GM23338 (cell line): Measurements from ENCODE around the gene MAPK9. TPM values are rescaled to one million over a fixed set of nuclear protein-coding genes. Genes with fewer than 3 reads are reported as not detected.

Experiments
- ATAC-seq: fragments of 200-7000 bp; cut with Tn5 transposase; 3 replicates; pipeline ENCODE4 v1.9.1; 2020
- DNase-seq: peaks from one replicate; pipeline ENCODE4 v3.0.0-alpha.2; 2015; ENCODE audit warnings: low spot score
- H2AFZ ChIP-seq: fragments of 200-600 bp; sonication (generic); 2 replicates; pipeline ENCODE4 v1.8.0; 2016; ENCODE audit warnings: antibody characterized with exemption, mild to moderate bottlenecking, moderate library complexity
- H3F3A ChIP-seq: fragments of 200-600 bp; sonication (generic); replicated peaks from 2 replicates; pipeline ENCODE4 v1.8.0; 2017; ENCODE audit warnings: antibody characterized with exemption, mixed run types, low read depth
- H3K27ac ChIP-seq: fragments of 200-600 bp; sonication (generic); 2 replicates; pipeline ENCODE4 v1.6.1; 2016; ENCODE audit warnings: low read depth
- H3K27me3 ChIP-seq: fragments of 200-600 bp; sonication (generic); 2 replicates; pipeline ENCODE4 v1.8.0; 2016; ENCODE audit warnings: mild to moderate bottlenecking, mixed run types, moderate library complexity; ENCODE audit not compliant: insufficient read depth
- H3K36me3 ChIP-seq: fragments of 200-600 bp; sonication (generic); 2 replicates; pipeline ENCODE4 v1.8.0; 2016; ENCODE audit warnings: mild to moderate bottlenecking; ENCODE audit not compliant: insufficient read depth
- H3K4me1 ChIP-seq: fragments of 200-600 bp; sonication (generic); 2 replicates; pipeline ENCODE4 v1.8.0; 2016; ENCODE audit warnings: mild to moderate bottlenecking, moderate library complexity; ENCODE audit not compliant: insufficient read depth
- H3K4me2 ChIP-seq: fragments of 200-600 bp; sonication (generic); 2 replicates; pipeline ENCODE4 v1.7.1; 2017; ENCODE audit warnings: mixed run types
- H3K4me3 ChIP-seq: fragments of 200-600 bp; sonication (generic); 2 replicates; pipeline ENCODE4 v1.6.1; 2016; ENCODE audit warnings: mixed run types
- H3K79me2 ChIP-seq: fragments of 200-600 bp; sonication (generic); replicated peaks from 2 replicates; pipeline ENCODE4 v1.8.0; 2017; ENCODE audit warnings: mild to moderate bottlenecking; ENCODE audit not compliant: insufficient read depth
- H3K9me2 ChIP-seq: fragments of 200-600 bp; sonication (generic); 2 replicates; pipeline ENCODE4 v1.8.0; 2017; ENCODE audit not compliant: insufficient read depth
- H4K20me1 ChIP-seq: fragments of 200-600 bp; sonication (generic); replicated peaks from 2 replicates; pipeline ENCODE4 v1.8.0; 2017; ENCODE audit warnings: mild to moderate bottlenecking; ENCODE audit not compliant: insufficient read depth
- H3K27ac Mint-ChIP-seq: 2 replicates; pipeline ENCODE4 v1.8.0; 2020; ENCODE audit warnings: inconsistent platforms, mild to moderate bottlenecking, moderate library complexity, mixed read lengths
- H3K27me3 Mint-ChIP-seq: 3 replicates; pipeline ENCODE4 v1.8.0; 2022; ENCODE audit warnings: low read depth, mild to moderate bottlenecking, moderate library complexity, mixed read lengths, inconsistent platforms; ENCODE audit not compliant: insufficient read depth, poor library complexity
- H3K36me3 Mint-ChIP-seq: 3 replicates; pipeline ENCODE4 v1.8.0; 2021; ENCODE audit warnings: low read depth, mild to moderate bottlenecking, inconsistent platforms, moderate library complexity, mixed read lengths
- H3K4me1 Mint-ChIP-seq: 3 replicates; pipeline ENCODE4 v1.8.0; 2020; ENCODE audit warnings: mild to moderate bottlenecking, inconsistent platforms, mixed read lengths
- H3K4me3 Mint-ChIP-seq: 3 replicates; pipeline ENCODE4 v1.8.0; 2021; ENCODE audit warnings: moderate library complexity, mild to moderate bottlenecking, inconsistent platforms, mixed read lengths
- H3K9me3 Mint-ChIP-seq: 3 replicates; pipeline ENCODE4 v1.8.0; 2020; ENCODE audit warnings: moderate library complexity, mild to moderate bottlenecking, inconsistent platforms, mixed read lengths
- CREB1 ChIP-seq: fragments of 250-450 bp; sonication (Bioruptor Pico); IDR thresholded peaks from 2 replicates; pipeline ENCODE4 v1.5.0; 2020; ENCODE audit warnings: low read depth, mild to moderate bottlenecking, moderate library complexity
- EZH2 ChIP-seq: fragments of 200-600 bp; sonication (generic); IDR thresholded peaks from one replicate; pipeline ENCODE4 v1.8.0; 2017; ENCODE audit warnings: antibody characterized with exemption, mild to moderate bottlenecking, low read depth; ENCODE audit not compliant: unreplicated experiment
- EZH2phosphoT487 ChIP-seq: fragments of 200-600 bp; sonication (generic); IDR thresholded peaks from one replicate; pipeline ENCODE4 v1.8.1; 2018; ENCODE audit warnings: antibody characterized with exemption; ENCODE audit not compliant: unreplicated experiment
- JUNB ChIP-seq: IDR thresholded peaks from one replicate; pipeline ENCODE4 v1.6.1; 2016; ENCODE audit warnings: antibody characterized with exemption; ENCODE audit not compliant: unreplicated experiment
- NANOG ChIP-seq: IDR thresholded peaks from 2 replicates; pipeline ENCODE4 v1.6.1; 2016; ENCODE audit warnings: antibody characterized with exemption, borderline replicate concordance
- POLR2AphosphoS5 ChIP-seq: IDR thresholded peaks from 2 replicates; pipeline ENCODE4 v1.6.1; 2016; ENCODE audit warnings: antibody characterized with exemption, low read depth
- STAT1 ChIP-seq: IDR thresholded peaks from one replicate; pipeline ENCODE4 v1.6.1; 2016; ENCODE audit warnings: antibody characterized with exemption; ENCODE audit not compliant: unreplicated experiment
- ZNF114 ChIP-seq: fragments of 250-450 bp; sonication (Bioruptor Pico); IDR thresholded peaks from 2 replicates; pipeline ENCODE4 v1.5.0; 2020; ENCODE audit warnings: mild to moderate bottlenecking, moderate library complexity
- ZNF331 ChIP-seq: fragments of 250-450 bp; sonication (Bioruptor Pico); IDR thresholded peaks from 2 replicates; pipeline ENCODE4 v1.5.0; 2020; ENCODE audit warnings: low read depth, mild to moderate bottlenecking, moderate library complexity
- polyA plus RNA-seq: library from polyadenylated mRNA; unstranded; fragments of >200 nt; fragmentation: Nextera tagmentation; extraction: Ambion mirVana; gene quantifications from 2 replicates; pipeline ENCODE4 v1.2.1, GENCODE V29; 2016
- total RNA-seq: library from RNA; depleted of rRNA; stranded (reverse); fragments of >200 nt; shearing (Covaris generic); gene quantifications from 2 replicates; pipeline ENCODE4 v1.2.3, GENCODE V29; 2014
- TF ChIP-seq, protein P1 (sequence below): IDR thresholded peaks from one replicate; pipeline ENCODE4 v1.6.1; 2018; ENCODE audit warnings: antibody characterized with exemption; ENCODE audit not compliant: unreplicated experiment
- TF ChIP-seq, protein P2 (sequence below), 2 experiments: fragments of 200-600 bp in 1 of 2; sonication (generic) in 1 of 2; conservative IDR thresholded peaks; 2 replicates each; pipeline versions ENCODE4 v1.5.1 to v1.6.1; 2016 to 2017; ENCODE audit warnings: antibody characterized with exemption in 2 of 2, low read depth in 2 of 2, mild to moderate bottlenecking in 2 of 2, moderate library complexity in 1 of 2
- TF ChIP-seq, protein P3 (sequence below): IDR thresholded peaks from 2 replicates; pipeline ENCODE4 v1.6.1; 2016; ENCODE audit warnings: antibody characterized with exemption
- TF ChIP-seq, protein P4 (sequence below): fragments of 250-450 bp; sonication (Bioruptor Pico); IDR thresholded peaks from 2 replicates; pipeline ENCODE4 v1.5.0; 2020; ENCODE audit warnings: mild to moderate bottlenecking, moderate library complexity

Gene MAPK9
- total and polyA plus RNA-seq, 2 experiments from 2014 or later, result 16.8 to 37.0 TPM

DNA sequence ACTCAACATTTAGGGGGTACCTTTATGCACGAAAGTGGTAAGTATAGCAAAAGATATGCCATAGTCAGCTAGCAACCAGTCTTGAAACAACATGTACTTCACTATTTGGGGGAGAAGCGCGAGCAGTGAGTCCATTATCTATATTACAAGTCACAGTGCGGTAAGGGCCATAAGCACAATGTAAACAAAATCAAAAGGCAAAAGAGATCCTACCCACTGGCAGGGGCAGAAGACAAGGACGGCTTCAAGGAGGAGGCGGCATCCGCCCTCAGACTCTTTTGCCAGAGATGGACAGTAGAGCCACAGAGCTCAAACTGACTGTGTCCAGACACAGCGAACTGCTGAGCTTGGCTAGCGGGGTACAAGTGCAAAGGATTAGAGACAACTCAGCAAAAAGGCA, 9.6 kb downstream of the MAPK9 start:
- Histone ChIP-seq H3K36me3 (peaks cover 14% of the 10 kb centered on the region; the same call in 1 of the 2 replicates), H3K27me3 (no peaks in the 10 kb centered on the region), H3K9me2 (no peaks in the 10 kb centered on the region), H4K20me1 (peaks cover 8% of the 10 kb centered on the region), H2AFZ (no peak overlapping the region), H3F3A (no peaks in the 10 kb centered on the region), H3K4me2 (no peak overlapping the region), H3K4me3 (no peak overlapping the region), H3K27ac (no peak overlapping the region), H3K79me2 (peaks cover 60% of the 10 kb centered on the region), H3K4me1 (0 out of 2 replicates have a peak, but pooled peaks cover 3% of the 10 kb centered on the region)
- ATAC-seq (no peak), DNase-seq (no peak)
- Mint-ChIP-seq H3K9me3 (no peaks in the 10 kb centered on the region), H3K36me3 (peaks cover 56% of the 10 kb centered on the region), H3K4me1 (peaks cover 15% of the 10 kb centered on the region; the same call in 2 of the 3 replicates), H3K27me3 (peaks cover 2% of the 10 kb centered on the region), H3K4me3 (no peak overlapping the region), H3K27ac (no peak overlapping the region)
- TF ChIP-seq EZH2phosphoT487, result no peak
- TF ChIP-seq, protein P1, sequence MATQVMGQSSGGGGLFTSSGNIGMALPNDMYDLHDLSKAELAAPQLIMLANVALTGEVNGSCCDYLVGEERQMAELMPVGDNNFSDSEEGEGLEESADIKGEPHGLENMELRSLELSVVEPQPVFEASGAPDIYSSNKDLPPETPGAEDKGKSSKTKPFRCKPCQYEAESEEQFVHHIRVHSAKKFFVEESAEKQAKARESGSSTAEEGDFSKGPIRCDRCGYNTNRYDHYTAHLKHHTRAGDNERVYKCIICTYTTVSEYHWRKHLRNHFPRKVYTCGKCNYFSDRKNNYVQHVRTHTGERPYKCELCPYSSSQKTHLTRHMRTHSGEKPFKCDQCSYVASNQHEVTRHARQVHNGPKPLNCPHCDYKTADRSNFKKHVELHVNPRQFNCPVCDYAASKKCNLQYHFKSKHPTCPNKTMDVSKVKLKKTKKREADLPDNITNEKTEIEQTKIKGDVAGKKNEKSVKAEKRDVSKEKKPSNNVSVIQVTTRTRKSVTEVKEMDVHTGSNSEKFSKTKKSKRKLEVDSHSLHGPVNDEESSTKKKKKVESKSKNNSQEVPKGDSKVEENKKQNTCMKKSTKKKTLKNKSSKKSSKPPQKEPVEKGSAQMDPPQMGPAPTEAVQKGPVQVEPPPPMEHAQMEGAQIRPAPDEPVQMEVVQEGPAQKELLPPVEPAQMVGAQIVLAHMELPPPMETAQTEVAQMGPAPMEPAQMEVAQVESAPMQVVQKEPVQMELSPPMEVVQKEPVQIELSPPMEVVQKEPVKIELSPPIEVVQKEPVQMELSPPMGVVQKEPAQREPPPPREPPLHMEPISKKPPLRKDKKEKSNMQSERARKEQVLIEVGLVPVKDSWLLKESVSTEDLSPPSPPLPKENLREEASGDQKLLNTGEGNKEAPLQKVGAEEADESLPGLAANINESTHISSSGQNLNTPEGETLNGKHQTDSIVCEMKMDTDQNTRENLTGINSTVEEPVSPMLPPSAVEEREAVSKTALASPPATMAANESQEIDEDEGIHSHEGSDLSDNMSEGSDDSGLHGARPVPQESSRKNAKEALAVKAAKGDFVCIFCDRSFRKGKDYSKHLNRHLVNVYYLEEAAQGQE, result no peak
- TF ChIP-seq JUNB, result no peak
- TF ChIP-seq POLR2AphosphoS5, result no peak
- TF ChIP-seq NANOG, result no peak
- no peak for TF ChIP-seq ZNF114 (CRISPR knock-in tag)
- no peak for TF ChIP-seq STAT1
- TF ChIP-seq EZH2, result no peak
- TF ChIP-seq CREB1 (CRISPR knock-in tag), result no peak
- TF ChIP-seq, protein P2, sequence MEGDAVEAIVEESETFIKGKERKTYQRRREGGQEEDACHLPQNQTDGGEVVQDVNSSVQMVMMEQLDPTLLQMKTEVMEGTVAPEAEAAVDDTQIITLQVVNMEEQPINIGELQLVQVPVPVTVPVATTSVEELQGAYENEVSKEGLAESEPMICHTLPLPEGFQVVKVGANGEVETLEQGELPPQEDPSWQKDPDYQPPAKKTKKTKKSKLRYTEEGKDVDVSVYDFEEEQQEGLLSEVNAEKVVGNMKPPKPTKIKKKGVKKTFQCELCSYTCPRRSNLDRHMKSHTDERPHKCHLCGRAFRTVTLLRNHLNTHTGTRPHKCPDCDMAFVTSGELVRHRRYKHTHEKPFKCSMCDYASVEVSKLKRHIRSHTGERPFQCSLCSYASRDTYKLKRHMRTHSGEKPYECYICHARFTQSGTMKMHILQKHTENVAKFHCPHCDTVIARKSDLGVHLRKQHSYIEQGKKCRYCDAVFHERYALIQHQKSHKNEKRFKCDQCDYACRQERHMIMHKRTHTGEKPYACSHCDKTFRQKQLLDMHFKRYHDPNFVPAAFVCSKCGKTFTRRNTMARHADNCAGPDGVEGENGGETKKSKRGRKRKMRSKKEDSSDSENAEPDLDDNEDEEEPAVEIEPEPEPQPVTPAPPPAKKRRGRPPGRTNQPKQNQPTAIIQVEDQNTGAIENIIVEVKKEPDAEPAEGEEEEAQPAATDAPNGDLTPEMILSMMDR (conservative IDR thresholded peaks at IDR 0.05; ENCODE audit: low read depth in 2 of 2), result no peak
- TF ChIP-seq, protein P3, sequence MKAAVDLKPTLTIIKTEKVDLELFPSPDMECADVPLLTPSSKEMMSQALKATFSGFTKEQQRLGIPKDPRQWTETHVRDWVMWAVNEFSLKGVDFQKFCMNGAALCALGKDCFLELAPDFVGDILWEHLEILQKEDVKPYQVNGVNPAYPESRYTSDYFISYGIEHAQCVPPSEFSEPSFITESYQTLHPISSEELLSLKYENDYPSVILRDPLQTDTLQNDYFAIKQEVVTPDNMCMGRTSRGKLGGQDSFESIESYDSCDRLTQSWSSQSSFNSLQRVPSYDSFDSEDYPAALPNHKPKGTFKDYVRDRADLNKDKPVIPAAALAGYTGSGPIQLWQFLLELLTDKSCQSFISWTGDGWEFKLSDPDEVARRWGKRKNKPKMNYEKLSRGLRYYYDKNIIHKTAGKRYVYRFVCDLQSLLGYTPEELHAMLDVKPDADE, result no peak
- no peak for TF ChIP-seq ZNF331 (CRISPR knock-in tag)
- TF ChIP-seq, protein P4, sequence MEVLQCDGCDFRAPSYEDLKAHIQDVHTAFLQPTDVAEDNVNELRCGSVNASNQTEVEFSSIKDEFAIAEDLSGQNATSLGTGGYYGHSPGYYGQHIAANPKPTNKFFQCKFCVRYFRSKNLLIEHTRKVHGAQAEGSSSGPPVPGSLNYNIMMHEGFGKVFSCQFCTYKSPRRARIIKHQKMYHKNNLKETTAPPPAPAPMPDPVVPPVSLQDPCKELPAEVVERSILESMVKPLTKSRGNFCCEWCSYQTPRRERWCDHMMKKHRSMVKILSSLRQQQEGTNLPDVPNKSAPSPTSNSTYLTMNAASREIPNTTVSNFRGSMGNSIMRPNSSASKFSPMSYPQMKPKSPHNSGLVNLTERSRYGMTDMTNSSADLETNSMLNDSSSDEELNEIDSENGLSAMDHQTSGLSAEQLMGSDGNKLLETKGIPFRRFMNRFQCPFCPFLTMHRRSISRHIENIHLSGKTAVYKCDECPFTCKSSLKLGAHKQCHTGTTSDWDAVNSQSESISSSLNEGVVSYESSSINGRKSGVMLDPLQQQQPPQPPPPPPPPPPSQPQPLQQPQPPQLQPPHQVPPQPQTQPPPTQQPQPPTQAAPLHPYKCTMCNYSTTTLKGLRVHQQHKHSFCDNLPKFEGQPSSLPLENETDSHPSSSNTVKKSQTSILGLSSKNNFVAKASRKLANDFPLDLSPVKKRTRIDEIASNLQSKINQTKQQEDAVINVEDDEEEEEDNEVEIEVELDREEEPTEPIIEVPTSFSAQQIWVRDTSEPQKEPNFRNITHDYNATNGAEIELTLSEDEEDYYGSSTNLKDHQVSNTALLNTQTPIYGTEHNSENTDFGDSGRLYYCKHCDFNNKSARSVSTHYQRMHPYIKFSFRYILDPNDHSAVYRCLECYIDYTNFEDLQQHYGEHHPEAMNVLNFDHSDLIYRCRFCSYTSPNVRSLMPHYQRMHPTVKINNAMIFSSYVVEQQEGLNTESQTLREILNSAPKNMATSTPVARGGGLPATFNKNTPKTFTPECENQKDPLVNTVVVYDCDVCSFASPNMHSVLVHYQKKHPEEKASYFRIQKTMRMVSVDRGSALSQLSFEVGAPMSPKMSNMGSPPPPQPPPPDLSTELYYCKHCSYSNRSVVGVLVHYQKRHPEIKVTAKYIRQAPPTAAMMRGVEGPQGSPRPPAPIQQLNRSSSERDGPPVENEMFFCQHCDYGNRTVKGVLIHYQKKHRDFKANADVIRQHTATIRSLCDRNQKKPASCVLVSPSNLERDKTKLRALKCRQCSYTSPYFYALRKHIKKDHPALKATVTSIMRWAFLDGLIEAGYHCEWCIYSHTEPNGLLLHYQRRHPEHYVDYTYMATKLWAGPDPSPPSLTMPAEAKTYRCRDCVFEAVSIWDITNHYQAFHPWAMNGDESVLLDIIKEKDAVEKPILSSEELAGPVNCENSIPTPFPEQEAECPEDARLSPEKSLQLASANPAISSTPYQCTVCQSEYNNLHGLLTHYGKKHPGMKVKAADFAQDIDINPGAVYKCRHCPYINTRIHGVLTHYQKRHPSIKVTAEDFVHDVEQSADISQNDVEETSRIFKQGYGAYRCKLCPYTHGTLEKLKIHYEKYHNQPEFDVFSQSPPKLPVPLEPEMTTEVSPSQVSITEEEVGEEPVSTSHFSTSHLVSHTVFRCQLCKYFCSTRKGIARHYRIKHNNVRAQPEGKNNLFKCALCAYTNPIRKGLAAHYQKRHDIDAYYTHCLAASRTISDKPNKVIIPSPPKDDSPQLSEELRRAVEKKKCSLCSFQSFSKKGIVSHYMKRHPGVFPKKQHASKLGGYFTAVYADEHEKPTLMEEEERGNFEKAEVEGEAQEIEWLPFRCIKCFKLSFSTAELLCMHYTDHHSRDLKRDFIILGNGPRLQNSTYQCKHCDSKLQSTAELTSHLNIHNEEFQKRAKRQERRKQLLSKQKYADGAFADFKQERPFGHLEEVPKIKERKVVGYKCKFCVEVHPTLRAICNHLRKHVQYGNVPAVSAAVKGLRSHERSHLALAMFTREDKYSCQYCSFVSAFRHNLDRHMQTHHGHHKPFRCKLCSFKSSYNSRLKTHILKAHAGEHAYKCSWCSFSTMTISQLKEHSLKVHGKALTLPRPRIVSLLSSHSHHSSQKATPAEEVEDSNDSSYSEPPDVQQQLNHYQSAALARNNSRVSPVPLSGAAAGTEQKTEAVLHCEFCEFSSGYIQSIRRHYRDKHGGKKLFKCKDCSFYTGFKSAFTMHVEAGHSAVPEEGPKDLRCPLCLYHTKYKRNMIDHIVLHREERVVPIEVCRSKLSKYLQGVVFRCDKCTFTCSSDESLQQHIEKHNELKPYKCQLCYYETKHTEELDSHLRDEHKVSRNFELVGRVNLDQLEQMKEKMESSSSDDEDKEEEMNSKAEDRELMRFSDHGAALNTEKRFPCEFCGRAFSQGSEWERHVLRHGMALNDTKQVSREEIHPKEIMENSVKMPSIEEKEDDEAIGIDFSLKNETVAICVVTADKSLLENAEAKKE (CRISPR knock-in tag), result no peak
